H9 (cell line): ENCODE results near the gene CFAP141. TPM values are rescaled to one million over a fixed set of nuclear protein-coding genes. Genes with fewer than 3 reads are reported as not detected.

ENCODE experiments used
- DNase-seq: peaks from one replicate; pipeline ENCODE4 v3.0.0-alpha.2; 2017
- H2AFZ ChIP-seq: one replicate; pipeline ENCODE4 v1.6.1; 2013; ENCODE audit warnings: mild to moderate bottlenecking, low read length, control low read depth, moderate library complexity
- H2AK5ac ChIP-seq: 2 replicates; pipeline ENCODE4 v1.6.1; 2013; ENCODE audit warnings: low read length, control low read depth, mixed read lengths; ENCODE audit not compliant: insufficient read length
- H2BK120ac ChIP-seq: one replicate; pipeline ENCODE4 v1.6.1; 2013; ENCODE audit warnings: low read depth, mild to moderate bottlenecking, low read length, control low read depth, inconsistent platforms; ENCODE audit not compliant: poor library complexity, severe bottlenecking
- H2BK12ac ChIP-seq: 2 replicates; pipeline ENCODE4 v1.6.1; 2013; ENCODE audit warnings: low read length, control low read depth, mixed read lengths, low read depth; ENCODE audit not compliant: insufficient read length
- H2BK15ac ChIP-seq: 2 replicates; pipeline ENCODE4 v1.6.1; 2013; ENCODE audit warnings: low read depth, low read length, control low read depth
- H2BK20ac ChIP-seq: one replicate; pipeline ENCODE4 v1.6.1; 2013; ENCODE audit warnings: low read depth, mild to moderate bottlenecking, low read length, control low read depth, inconsistent platforms; ENCODE audit not compliant: poor library complexity, severe bottlenecking
- H2BK5ac ChIP-seq: 2 replicates; pipeline ENCODE4 v1.6.1; 2013; ENCODE audit warnings: low read length, control low read depth, mixed read lengths; ENCODE audit not compliant: insufficient read length
- H3K14ac ChIP-seq: 2 replicates; pipeline ENCODE4 v1.6.1; 2013; ENCODE audit warnings: low read length, control low read depth; ENCODE audit not compliant: insufficient read depth
- H3K18ac ChIP-seq: 2 replicates; pipeline ENCODE4 v1.6.1; 2013; ENCODE audit warnings: low read depth, mild to moderate bottlenecking, mixed read lengths, low read length, control low read depth; ENCODE audit not compliant: insufficient read length
- H3K23ac ChIP-seq: 2 replicates; pipeline ENCODE4 v1.6.1; 2013; ENCODE audit warnings: low read length, control low read depth, mixed read lengths, low read depth; ENCODE audit not compliant: insufficient read length
- H3K23me2 ChIP-seq: 2 replicates; pipeline ENCODE4 v1.6.1; 2013; ENCODE audit warnings: low read depth, mild to moderate bottlenecking, mixed read lengths, low read length, control low read depth; ENCODE audit not compliant: insufficient read length, poor library complexity, severe bottlenecking
- H3K27ac ChIP-seq: 2 replicates; pipeline ENCODE4 v1.5.1; 2013; ENCODE audit warnings: low read length, control low read depth, mixed read lengths, low read depth; ENCODE audit not compliant: insufficient read length
- H3K27me3 ChIP-seq: 2 replicates; pipeline ENCODE4 v1.6.1; 2013; ENCODE audit warnings: low read length, control low read depth, inconsistent platforms; ENCODE audit not compliant: insufficient read depth
- H3K4ac ChIP-seq: 2 replicates; pipeline ENCODE4 v1.6.1; 2013; ENCODE audit warnings: low read depth, mild to moderate bottlenecking, control low read depth, inconsistent platforms, low read length, moderate library complexity
- H3K4me1 ChIP-seq: 2 replicates; pipeline ENCODE4 v1.6.1; 2013; ENCODE audit warnings: low read length, control low read depth, inconsistent platforms; ENCODE audit not compliant: insufficient read depth
- H3K4me2 ChIP-seq: 2 replicates; pipeline ENCODE4 v1.6.1; 2013; ENCODE audit warnings: low read length, control low read depth, mixed read lengths; ENCODE audit not compliant: insufficient read length, insufficient read depth
- H3K56ac ChIP-seq: 2 replicates; pipeline ENCODE4 v1.6.1; 2013; ENCODE audit warnings: low read depth, mild to moderate bottlenecking, mixed read lengths, low read length, control low read depth; ENCODE audit not compliant: insufficient read length
- H3K79me1 ChIP-seq: 2 replicates; pipeline ENCODE4 v1.6.1; 2013; ENCODE audit warnings: low read depth, mild to moderate bottlenecking, moderate library complexity, low read length, control low read depth, inconsistent platforms; ENCODE audit not compliant: insufficient read depth, poor library complexity, severe bottlenecking
- H3K79me2 ChIP-seq: 2 replicates; pipeline ENCODE4 v1.6.1; 2013; ENCODE audit warnings: low read length, control low read depth, inconsistent platforms; ENCODE audit not compliant: insufficient read depth
- H3K9ac ChIP-seq: 2 replicates; pipeline ENCODE4 v1.6.1; 2013; ENCODE audit warnings: low read length, control low read depth, mixed read lengths; ENCODE audit not compliant: insufficient read length; ENCODE audit errors: extremely low read depth
- H3K9me3 ChIP-seq: one replicate; pipeline ENCODE4 v1.6.1; 2013; ENCODE audit warnings: low read depth, low read length, inconsistent platforms; ENCODE audit not compliant: control insufficient read depth
- H3T11ph ChIP-seq: one replicate; pipeline ENCODE4 v1.6.1; 2013; ENCODE audit warnings: mild to moderate bottlenecking, low read length, control low read depth, inconsistent platforms
- H4K20me1 ChIP-seq: one replicate; pipeline ENCODE4 v1.6.1; 2013; ENCODE audit not compliant: control insufficient read depth, insufficient read length, insufficient read depth
- H4K5ac ChIP-seq: 2 replicates; pipeline ENCODE4 v1.6.1; 2013; ENCODE audit warnings: low read depth, mild to moderate bottlenecking, mixed read lengths, low read length, control low read depth; ENCODE audit not compliant: insufficient read length
- H4K8ac ChIP-seq: replicated peaks from 2 replicates; pipeline ENCODE4 v1.6.1; 2013; ENCODE audit warnings: low read length, control low read depth, mixed read lengths, low read depth; ENCODE audit not compliant: insufficient read length
- H4K91ac ChIP-seq: 2 replicates; pipeline ENCODE4 v1.6.1; 2013; ENCODE audit warnings: low read depth, mild to moderate bottlenecking, moderate library complexity, mixed read lengths, low read length, control low read depth; ENCODE audit not compliant: insufficient read length
- H3K27ac Mint-ChIP-seq, 3 experiments: 2 replicates in 2 of 3; 3 replicates in 1 of 3; pipeline ENCODE4 v1.8.0; 2020 to 2021; ENCODE audit warnings: mixed read lengths in 3 of 3, mild to moderate bottlenecking in 1 of 3, moderate library complexity in 1 of 3
- H3K27me3 Mint-ChIP-seq: 2 replicates; pipeline ENCODE4 v1.8.0; 2021; ENCODE audit warnings: low read depth, mild to moderate bottlenecking, moderate library complexity, mixed read lengths
- H3K36me3 Mint-ChIP-seq, 3 experiments: 2 replicates in 2 of 3; 3 replicates in 1 of 3; pipeline ENCODE4 v1.8.0; 2020 to 2021; ENCODE audit warnings: low read depth in 3 of 3, mixed read lengths in 3 of 3; ENCODE audit not compliant: insufficient read depth in 1 of 3
- H3K4me1 Mint-ChIP-seq, 2 experiments: 2 replicates each; pipeline ENCODE4 v1.8.0; 2020; ENCODE audit warnings: mixed read lengths in 2 of 2
- H3K4me3 Mint-ChIP-seq, 2 experiments: 2 replicates in 1 of 2; 3 replicates in 1 of 2; pipeline ENCODE4 v1.8.0; 2020 to 2021; ENCODE audit warnings: mild to moderate bottlenecking in 2 of 2, mixed read lengths in 2 of 2, moderate library complexity in 1 of 2
- H3K9me3 Mint-ChIP-seq, 2 experiments: 2 replicates in 1 of 2; 3 replicates in 1 of 2; pipeline ENCODE4 v1.8.0; 2020; ENCODE audit warnings: mild to moderate bottlenecking in 2 of 2, mixed read lengths in 2 of 2, moderate library complexity in 1 of 2
- CTCF ChIP-seq: fragments of 200-600 bp; sonication (generic); conservative IDR thresholded peaks from 3 replicates; pipeline ENCODE4 v1.8.0; 2021; ENCODE audit warnings: antibody characterized with exemption, mild to moderate bottlenecking
- WGBS: extraction: QIAGEN DNeasy Blood & Tissue Kit; methylation state at CpG from one replicate; pipeline ENCODE4 v1.1.7; 2013; ENCODE audit warnings: missing lambda C conversion rate, low lambda C conversion rate, mixed read lengths; ENCODE audit not compliant: insufficient read length; ENCODE audit errors: extremely low coverage; 5-methylcytosine and 5-hydroxymethylcytosine counted together
- total RNA-seq: library from RNA; stranded (reverse); gene quantifications from 2 replicates; pipeline ENCODE4 v1.2.1, GENCODE V29; 2021

The CFAP141 gene
- total RNA-seq, 1 experiment from 2014 or later, result not detected

DNA sequence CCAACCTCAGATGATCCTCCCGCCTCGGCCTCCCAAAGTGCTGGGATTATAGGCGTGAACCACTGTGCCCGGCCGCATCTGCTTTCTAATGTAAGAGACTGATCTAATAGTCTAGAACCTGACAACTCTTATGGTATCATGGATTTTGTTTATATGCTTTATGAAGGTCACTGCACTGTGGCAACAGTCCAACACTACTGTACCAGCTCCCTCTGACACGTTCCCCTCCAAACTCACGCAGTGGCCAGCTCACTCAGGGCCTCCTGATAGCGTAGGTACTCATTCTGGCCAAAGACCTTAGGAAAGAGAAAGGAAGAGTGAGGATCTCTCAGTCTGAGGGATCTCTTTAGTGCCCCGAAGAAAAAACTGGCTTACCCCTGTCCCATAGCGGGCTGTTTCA, 6.0 kb upstream of the CFAP141 start:
- no peak overlapping the region for H3K23ac ChIP-seq
- no peak overlapping the region for H3K56ac ChIP-seq
- H3K9me3 Mint-ChIP-seq, result no peaks in the 10 kb centered on the region
- no CpG with 5 or more reads among the region's 10 CpGs for WGBS
- H4K91ac ChIP-seq, result no peak overlapping the region
- H3K4ac ChIP-seq, result no peak overlapping the region
- no peak overlapping the region for H2AFZ ChIP-seq
- H3K9me3 ChIP-seq, result no peaks in the 10 kb centered on the region
- H3K4me1 ChIP-seq, result no peaks in the 10 kb centered on the region
- H2BK20ac ChIP-seq, result no peak overlapping the region
- H3K14ac ChIP-seq, result no peak overlapping the region
- peaks cover 49 to 82% (median 79%) of the 10 kb centered on the region in 3 experiments for H3K36me3 Mint-ChIP-seq
- H2BK120ac ChIP-seq, result no peak overlapping the region
- no peak overlapping the region for H3K27ac Mint-ChIP-seq
- no peak overlapping the region for H3K27ac ChIP-seq
- H3T11ph ChIP-seq, result no peak overlapping the region
- no peaks in the 10 kb centered on the region for H3K4me1 Mint-ChIP-seq
- DNase-seq, result no peak
- no peak overlapping the region for H3K4me3 Mint-ChIP-seq
- no peak overlapping the region for H2BK15ac ChIP-seq
- H4K8ac ChIP-seq, result no peak overlapping the region
- H2AK5ac ChIP-seq, result no peak overlapping the region
- H4K20me1 ChIP-seq, result no peaks in the 10 kb centered on the region
- no peaks in the 10 kb centered on the region for H3K27me3 ChIP-seq
- H3K18ac ChIP-seq, result no peak overlapping the region
- H3K23me2 ChIP-seq, result no peaks in the 10 kb centered on the region
- H4K5ac ChIP-seq, result no peak overlapping the region
- no peak overlapping the region for H2BK5ac ChIP-seq
- no peaks in the 10 kb centered on the region for H3K79me1 ChIP-seq
- H3K79me2 ChIP-seq, result no peaks in the 10 kb centered on the region
- no peak overlapping the region for H3K9ac ChIP-seq
- no peaks in the 10 kb centered on the region for H3K27me3 Mint-ChIP-seq
- no peak overlapping the region for H2BK12ac ChIP-seq
- no peak for TF ChIP-seq CTCF
- H3K4me2 ChIP-seq, result no peak overlapping the region
